Suppressor macrophage treated with lipopolysaccharide for 4 hours (primary cell): ENCODE data around the gene CD300LB.
"Not testable (repeated sequence)": the region's sequence is repeated elsewhere in the genome, so short reads cannot be mapped to it uniquely, and the experiment has no call there.

Experiments used
- DNase-seq: peaks from one replicate; pipeline ENCODE4 v3.0.0-alpha.2; 2020

CD300LB gene

DNA sequence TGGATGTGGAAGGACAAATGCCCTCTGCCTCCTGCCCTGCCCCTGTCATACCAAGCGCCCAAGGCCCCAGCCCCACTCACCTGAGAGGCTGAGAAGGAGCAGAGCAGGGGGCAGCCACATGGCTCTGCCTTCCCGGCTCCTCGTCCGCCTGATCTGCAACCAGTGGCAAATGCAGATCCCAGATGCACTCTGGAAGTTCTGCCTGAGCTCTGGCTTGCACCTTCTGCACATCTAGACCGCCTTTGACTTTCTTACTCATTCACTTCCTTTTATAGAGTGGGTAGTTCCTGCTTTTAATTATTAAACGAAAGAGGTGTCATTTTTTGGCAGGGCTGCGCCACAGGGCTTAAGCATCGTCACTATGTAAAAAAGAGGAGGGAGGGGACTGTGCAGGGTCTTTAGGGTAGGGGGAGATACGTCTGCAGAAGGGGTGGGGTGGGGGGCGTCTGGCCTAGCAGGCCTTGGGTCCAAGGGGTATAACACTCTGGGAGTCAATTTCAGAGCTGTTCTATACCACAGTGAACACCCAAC lies at the start of gene CD300LB:
Gene CD300LB, minus strand, starts transcription at position 245 of the 531 bp plus-strand sequence. Its CDS starts 125 bp downstream, at position 120.
- peak; percentile 66 for DNase-seq

DNA sequence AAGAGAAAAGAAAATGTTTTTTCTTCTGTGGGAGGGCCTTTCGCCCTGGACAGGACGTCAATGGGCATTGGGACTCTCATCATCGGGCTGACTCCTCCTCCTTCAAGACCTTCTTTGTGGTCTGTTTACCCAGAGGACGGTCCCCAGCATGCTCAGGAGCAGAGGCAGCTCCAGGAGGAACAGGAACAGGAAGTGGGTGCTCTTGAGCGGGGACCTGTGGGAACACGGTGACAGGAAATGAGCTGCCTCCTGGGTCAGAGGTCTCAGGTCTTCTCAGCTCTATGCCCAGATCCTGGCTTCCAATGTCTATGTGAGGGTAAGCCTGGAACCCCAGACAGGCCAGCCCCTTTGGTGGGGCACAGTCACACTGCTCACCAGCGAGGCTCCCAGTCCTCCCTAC lies 48.6 kb upstream of the CD300LB start:
- DNase-seq: peak; percentile 47

DNA sequence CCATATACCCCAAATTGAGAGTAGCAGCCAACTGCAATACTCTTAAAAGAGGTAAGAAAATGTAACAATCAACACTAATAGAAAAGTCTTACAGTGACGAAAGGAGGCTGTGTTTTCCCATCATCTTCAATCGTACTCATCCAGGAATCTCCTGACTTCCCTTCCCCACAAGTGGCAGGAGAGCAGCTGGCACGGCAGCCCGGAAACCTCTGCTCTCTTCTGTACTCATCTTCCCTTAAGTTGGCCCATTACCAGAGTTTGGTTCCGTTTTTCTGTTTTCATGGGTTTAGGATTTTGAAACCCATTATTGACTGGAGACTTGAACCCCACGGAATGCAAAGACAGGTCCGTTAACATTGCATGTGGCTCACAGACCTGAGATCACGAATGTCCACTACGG lies 47.7 kb upstream of the CD300LB start:
- peak; percentile 54 for DNase-seq

DNA sequence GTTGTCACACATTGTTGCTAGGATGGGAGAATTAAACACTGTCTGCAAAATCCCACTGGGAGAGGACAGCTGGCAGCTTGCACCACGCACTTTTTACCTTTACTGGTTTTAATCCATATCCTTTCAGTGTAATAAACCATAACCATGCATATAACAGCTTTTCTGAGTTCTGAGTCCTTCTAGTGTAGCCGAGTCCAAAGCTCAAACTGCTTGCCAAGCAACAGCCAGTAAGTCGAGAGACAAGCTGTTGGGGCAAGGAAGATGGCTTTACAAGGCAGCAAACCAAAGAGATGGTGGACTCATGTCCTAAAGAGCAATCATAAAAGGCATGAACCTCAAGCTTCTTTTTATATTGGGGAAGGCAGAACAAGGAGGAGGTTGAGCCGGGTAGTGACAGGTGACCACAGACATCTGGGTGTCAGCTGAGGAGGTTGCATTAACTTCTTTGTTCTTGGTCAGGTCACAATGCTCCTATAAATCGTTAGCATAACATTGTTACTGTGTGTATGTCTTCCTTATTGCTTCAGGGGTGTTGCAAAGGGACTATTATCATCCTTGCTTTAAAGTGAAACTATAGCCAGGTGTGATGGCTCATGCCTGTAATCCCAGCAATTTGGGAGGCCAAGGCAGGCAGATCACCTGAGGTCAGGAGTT lies 43.3 kb upstream of the CD300LB start:
- DNase-seq: no peak

DNA sequence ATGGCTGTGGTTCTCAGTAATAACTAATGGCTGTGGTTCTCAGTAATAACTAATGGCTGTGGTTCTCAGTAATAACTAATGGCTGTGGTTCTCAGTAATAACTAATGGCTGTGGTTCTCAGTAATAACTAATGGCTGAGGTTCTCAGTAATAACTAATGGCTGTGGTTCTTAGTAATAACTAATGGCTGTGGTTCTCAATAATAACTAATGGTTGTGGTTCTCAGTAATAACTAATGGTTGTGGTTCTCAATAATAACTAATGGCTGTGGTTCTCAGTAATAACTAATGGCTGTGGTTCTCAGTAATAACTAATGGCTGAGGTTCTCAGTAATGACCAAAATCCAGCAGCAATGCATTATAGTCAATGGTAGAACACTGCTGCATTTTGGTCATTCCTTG lies 42.4 kb upstream of the CD300LB start:
- not testable (repeated sequence) for DNase-seq

DNA sequence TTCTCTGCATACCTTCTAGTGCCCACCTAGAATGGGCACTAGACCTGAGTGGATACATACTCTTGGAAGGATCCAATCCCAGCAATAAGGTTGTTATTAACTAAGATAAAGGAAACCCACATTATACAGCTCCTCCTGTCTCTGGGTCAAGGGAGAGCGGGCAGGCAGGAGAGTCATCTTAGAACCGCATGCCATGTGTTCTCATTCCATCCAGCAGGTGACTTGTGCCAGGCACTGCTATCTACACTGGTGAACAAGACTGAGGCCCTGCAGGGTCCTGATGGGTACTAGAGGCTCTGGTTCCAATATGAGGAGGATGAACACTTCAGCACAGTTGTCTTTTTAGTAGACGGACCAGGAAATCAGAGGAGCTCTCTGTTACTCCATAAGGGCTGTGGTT lies 41.9 kb upstream of the CD300LB start:
- no peak for DNase-seq

DNA sequence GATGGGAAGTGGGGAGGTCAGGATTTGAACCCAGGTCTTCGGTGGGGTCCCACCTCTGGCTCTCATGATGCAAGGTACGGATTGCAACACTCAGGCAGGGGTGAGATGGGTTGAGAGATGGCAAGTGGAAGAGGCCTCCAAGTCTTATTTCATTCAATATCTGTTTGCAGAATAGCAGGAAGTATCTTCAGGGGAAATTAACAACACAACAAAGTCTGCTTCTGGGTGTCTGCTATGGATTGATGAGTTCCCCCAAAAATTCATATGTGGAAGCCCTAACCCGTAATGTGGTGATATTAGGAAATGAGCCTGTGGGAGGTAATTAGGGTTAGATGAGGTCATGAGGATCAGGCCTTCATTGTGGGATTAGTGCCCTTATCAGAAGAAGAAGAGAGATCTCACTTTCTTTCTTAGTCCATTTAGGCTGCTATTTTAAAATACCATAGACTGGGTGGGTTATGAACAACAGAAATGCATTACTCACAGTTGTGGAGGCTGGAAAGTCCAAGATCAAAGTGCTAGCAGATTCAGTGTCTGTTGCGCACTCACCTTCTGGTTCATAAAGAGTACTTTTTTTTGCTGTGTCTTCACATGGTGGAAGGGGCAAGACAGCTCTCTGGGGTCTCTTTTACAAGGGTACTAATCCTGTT lies 40.5 kb upstream of the CD300LB start:
- peak; percentile 72 for DNase-seq

DNA sequence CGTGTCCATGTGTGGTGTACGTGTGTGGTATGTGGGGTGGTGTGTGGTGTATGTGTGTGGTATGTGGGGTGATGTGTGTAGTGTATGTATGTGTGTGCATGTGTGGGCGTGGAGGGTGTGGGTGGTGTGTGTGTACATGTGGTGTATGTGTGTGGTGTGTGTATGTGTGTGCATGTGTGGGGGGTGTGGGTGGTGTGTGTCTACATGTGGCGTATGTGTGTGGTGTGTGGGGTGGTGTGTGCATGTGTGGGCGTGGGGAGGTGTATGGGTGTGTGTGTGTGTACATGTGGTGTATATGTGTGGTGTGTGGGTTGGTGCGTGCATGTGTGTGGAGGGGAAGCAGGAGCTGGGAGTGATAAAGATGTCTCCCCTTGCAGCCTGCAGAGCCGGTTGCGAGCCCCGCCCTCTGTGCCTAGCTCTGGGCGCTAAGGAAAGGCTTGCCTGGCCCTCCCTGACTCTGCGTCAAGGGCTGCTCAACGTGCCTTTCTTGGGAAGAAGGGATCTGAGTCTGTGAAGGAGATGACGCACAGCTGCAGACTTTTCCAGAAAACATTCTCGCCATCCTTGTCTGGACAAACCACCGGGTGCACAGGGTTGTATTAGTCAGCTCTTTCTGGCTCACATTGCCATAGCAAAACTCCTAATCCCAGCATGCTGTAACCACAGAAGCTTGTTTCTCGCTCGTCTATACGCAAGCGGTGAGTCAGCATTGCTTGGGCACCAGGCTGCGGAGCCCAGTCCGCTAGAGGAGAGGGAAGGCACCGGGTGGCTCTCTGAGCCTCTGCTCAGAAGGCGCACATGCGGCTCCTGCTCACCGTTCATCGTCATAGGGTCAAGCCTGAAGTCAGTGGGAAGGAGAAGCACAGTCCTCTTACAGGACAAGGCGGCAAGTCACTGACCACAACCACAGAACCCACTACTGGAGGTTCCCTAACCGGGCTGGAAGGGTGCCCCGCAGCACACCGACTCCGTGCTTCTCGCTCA lies 38.0 kb upstream of the CD300LB start:
- peak; percentile 99 for DNase-seq

DNA sequence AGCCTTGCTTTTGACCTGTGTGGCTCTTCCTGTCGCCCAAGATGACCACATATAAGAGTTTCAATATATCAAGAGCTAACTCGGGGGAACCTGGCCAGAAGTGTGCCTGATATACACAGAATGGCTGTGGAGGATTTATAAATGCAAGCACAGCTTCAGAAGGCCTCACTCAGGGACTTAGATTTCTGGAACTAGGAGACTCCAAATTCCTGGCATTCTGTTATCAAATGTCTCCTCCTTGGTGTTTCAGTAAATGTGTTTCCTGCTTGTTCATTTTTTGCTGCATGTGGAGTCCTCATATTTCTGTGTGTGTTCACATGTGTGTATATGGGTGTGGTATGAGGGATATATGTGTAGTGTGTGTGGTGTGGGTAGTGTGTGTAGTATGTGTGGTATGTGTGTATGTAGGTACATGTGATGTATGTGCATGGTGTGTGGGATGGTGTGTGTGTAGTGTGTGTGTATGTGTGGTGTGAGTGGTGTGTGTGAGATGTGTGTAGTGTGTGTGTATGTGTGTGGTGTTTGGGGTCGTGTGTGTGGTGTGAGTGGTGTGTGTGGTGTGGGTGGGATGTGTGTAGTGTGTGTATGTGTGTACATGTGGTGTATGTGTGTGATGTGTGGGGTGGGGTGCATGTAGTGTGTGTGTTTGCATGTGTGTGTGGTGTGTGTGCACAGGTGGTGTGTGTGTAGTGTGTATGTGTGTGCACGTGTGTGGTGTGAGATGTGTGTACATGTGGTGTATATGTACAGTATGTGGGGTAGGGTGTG lies 37.0 kb upstream of the CD300LB start:
- DNase-seq: no peak

DNA sequence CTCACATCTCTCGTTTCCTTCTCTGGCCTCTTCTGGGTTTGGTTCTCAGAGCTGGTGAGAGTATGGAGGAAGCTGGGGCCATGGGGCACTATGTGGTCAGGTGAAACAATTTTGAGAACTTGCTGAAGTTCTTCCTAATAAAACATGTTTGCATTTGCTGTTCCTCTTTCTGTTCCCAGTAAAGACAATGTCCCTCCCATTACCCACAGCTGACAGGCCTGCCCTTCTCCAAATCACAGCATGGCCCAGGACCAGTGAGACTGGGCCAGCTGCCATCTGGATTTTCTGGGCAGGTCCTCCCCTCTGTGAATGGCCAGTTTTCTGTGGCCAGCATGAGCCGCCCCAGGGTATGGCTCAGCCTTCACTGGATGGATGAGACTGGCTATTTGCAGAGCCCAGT lies 36.1 kb upstream of the CD300LB start, which contains the start of gene CD300H:
Gene CD300H, minus strand, starts transcription at position 113 of the 400 bp plus-strand sequence.
- DNase-seq: peak; percentile 84

DNA sequence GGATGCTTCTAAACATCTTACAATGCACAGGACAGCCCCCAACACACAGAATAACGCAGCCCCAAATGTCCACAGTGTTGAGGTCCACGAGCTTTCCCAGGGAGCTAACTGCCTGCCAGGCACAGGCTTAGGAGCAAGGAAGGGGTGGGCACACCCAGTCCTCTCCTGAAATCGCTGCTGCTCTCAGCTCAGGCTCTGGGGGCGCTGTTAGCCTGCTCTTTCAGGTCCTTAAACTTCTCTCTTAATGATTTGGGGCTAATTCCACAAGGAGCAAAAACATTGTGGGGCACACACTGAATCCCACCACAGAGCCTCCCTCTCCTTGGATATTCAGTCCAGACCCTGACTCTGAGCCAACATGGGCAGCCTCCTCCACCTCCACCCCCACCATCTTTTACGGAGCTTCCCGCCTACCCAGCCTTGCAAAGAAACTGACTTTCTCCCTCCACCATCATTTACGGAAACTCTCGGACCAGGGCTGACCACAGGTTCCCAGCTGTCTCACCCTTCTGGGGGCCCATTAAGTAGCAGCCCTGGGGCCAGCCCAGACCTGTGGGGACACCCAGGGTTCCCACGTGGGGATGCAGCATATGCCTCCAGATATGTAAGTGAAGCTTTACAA lies 35.0 kb upstream of the CD300LB start:
- DNase-seq: peak; percentile 73

DNA sequence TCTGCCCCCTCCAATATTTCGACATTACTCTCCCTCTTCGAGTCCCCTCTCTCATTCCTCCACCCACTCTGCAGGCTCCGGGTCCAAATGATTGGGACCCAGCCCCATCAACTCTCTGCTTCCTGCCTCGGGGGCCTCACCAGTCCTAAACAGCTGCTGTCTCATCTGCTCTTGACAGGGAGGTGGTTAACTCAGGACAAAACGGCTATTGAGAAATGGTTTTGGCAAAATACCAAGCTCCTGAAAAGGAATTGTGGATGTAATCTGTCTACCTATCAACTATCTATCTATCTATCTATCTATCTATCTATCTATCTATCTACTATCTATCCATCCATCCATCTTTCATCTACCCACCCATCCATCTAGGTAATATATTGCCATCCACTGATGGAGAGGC lies 33.9 kb upstream of the CD300LB start:
- no peak for DNase-seq

DNA sequence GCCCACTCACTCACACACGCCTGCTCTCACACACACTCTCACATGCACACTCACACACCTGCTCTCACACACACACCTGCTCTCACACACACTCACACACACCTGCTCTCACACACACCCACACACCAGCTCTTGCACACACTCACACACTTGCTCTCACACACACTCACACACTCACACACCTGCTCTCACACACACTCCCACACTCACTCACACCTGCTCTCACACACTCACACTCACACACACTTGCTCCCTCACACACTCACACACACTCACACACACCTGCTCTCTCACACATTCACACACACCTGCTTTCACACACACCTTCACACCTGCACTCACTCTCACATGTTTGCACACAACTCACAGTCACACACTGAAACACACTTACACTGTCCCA lies 32.1 kb upstream of the CD300LB start:
- DNase-seq: no peak

DNA sequence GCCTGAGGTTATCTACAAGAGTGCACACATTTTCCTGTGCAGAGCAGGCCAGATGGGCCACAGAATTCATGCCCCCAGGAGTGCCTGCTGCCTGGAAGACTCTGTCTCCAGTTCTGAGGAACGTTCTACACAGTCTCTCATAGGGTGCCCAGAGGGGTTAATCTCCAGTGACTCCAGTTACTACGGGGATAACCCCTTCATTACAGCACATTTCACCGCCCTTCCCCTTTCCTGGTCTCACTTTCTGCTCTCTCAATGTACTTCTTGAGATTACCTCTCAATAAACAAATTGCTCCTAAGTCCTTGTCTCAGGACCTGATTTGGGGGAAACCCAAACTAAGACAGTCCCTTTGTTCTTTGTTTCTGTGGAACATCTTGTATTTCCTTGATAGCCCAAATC lies 30.3 kb upstream of the CD300LB start:
- no peak for DNase-seq

DNA sequence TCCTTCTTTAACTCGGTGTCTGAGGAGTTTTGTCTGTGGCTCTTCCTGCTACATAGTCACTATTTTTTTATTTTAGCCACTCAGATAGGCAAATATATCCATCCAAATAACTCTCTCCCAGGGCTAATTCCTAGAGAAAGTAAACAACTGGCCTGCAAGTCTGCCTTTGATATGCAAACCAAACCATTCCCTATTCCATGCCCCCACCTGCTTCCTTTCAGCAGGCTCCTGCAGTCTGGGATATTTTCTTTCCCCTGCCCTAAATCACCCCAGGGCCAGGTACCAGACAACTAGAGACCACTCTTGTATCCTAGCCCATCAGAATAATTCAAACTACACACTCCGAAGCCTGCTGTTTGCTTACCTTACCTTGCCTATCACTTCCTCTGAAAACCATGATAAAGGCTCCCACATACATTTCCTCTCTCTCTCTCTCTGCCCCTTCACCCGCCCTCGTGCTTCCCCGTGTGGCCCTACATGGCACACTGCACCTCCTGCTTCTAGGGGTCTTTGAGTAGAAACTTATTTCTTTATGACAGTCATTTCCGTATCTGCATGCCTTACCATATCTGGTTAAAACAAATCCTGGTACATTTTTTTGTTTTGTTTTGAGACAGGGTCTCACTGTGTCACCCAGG lies 27.7 kb upstream of the CD300LB start:
- DNase-seq: no peak

DNA sequence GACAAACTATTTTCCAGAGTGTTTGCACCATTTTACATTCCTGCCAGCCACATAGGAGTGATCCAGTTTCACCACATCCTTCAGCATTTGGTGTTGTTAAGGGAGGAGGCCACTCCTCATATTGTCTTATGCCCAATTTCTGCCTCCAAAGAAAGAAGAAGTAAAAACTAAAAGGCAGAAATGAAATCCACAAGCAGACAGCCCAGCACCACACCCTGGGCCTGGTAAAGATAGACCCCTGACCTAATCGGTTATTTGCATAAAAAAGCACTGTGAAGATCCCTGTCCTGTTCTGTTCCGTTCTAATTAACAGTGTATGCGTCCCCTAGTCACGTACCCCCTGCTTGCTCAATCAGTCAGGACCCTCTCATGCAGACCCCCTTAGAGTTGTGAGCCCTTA lies 27.1 kb upstream of the CD300LB start:
- peak; percentile 48 for DNase-seq

DNA sequence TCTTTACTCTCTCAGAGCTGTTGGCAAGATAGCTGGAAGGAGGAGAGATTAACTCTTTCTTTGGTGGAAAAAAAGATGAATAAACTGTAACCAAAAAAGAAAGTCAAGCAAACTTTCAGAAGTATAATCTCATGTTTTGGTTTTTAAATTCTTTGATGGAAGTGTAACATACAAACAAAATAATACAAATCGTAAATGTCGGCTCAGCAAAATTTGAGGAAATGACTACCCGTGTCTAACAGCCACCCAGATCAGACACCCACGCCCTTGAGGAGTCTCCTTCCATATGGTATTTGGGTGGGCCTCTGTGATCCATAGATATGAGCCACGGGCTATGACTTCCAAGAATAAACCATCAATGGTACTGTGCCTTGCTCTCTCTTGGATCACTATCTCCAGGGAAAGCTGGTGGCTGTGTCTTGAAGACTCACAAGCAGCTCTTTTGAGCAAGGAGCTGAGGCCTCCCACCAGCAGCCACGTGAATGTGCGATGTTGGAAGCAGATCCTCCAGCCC lies 24.2 kb upstream of the CD300LB start:
- DNase-seq: no peak

DNA sequence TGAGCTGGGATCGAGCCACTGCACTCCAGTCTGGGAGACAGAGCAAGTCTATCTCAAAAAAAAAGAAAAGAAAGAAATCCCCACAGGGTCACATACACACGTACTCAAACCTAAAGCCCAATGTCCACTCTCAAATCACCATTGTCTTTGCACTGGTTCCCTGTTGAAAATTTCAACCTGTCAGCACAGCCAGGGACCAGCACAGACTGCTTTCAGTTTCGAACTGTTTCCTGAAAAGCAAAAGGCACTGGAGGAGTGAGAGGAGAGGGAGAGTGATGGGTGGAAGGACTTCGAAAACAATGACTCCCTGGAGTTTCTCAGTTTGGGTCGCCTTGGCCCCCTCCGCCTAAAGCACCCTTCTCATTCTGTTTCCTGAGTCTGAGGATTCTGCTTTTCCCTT lies 23.6 kb upstream of the CD300LB start:
- DNase-seq: peak; percentile 69

DNA sequence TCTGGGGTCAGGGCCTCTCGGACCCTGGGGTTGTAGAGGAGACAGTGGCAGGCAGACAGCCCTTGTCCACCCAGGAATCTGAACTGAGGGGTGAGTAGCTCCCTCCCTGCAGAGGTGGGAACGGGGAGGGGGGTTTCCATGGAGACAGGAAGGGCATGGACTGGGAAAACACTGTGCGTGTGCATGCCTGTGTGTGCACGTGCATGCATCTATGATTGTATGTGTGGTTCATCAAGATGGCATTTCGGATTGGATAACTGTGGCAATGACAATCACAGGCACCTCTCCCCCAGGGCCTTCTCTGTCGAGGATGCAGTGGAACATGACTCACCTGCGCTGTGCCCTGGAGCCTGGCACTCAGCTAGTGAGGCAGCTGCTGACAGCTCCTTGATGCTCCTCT lies 20.8 kb upstream of the CD300LB start:
- DNase-seq: no peak

DNA sequence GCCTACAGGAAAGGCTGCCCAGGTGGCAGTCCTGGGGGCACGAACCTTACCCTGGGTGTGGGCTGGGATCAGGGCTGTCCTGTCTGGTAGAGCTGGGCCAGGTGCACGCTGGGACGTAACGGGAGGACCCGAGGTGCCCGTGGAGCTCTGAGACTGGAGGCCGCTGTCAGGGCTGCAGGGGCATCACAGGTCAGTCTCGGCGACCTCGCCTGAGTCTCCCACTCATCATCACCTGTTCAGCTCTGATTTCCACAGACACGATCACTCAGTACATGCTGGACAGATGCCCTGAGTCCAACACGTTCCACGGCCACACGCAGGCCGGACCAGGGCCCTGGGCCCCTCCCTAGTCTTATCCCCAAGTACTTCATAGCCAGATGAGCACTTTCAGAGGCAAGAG lies 19.3 kb upstream of the CD300LB start:
- no peak for DNase-seq

DNA sequence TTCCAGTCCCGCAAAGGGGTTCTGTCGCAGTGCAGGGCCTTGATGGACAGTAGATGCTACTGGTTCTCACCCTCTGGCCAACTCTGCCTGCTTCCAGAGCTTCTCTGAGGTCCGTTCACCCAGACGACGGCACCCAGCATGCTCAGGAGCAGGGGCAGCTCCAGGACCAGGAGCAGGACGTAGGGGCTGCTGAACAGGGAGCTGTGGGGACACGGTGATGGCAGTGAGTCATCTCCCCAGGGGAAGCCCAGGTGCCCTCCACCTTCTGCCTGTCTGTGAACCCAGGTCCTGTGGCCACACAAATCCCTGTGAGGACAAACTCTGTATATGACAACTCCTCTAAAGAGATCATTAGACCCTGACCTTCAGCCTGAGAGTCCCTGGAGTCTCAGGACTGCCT lies 18.1 kb upstream of the CD300LB start:
- no peak for DNase-seq
